HG03460 (cell line): ENCODE measurements around the gene SIPA1L3.

Experiments
- ATAC-seq: cut with Tn5 transposase; IDR thresholded peaks from one replicate; pipeline ENCODE4 v1.9.1; 2021; ENCODE audit not compliant: unreplicated experiment

The SIPA1L3 gene

GRCh38 chr19:37995346-37995745 is 88.3 kb downstream of the SIPA1L3 start:
- no peak for ATAC-seq

DNA sequence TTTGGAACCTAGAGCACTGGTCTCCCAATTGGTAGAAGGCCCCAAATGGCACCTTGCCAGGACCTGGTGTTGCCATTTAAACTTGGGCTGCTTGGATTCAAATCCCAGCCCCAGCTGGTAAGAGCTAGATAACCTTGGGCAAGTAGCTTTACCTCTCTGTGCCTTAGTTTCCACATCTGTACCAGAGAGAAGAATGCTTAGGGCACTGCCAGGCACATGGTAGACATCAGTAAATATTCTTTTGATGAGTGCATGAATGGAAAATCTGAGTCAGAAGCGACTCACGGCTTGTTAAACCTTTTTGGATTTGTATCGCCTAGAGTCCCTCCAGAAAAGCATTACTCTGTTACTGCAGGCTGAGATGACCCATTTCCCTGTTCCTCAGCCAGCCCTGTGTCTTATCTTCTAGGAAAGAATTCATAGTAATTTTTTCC is 90.9 kb downstream of the SIPA1L3 start:
- no peak for ATAC-seq

- ATAC-seq = no peak
Observed at GRCh38 chr19:37998801-37999308, 91.8 kb downstream of the SIPA1L3 start.

- ATAC-seq = no peak
Observed at GRCh38 chr19:37999309-38000213, 92.6 kb downstream of the SIPA1L3 start.

DNA sequence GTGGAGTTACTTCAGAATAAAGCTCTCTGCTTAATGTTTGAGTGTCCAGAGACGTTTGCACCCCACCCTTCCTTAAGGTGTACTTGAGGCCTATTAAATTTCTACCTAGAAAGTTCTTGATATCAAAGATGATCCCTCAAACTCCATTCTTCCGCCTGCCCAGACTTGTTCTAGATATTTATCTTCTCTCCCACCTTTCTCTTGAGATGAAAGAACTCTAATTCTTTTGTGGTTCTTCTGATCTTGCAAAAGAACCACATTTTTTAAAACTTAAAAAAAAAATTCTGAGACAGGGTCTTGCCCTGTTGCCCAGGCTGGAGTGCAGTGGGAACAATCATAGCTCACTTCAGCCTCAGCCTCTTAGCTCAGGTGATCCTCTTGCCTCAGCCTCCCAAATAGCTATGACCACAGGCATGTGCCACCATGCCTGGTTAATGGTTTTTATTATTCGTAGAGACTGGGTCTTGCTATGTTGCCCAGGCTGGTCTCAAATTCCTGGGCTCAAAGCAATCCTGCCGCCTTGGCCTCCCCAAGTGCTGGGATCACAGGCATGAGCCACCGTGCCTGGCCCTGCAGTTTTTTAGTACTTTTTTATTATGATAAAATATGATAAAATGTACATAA is 94.3 kb downstream of the SIPA1L3 start:
- ATAC-seq = no peak

GRCh38 chr19:38003438-38004185 is 96.6 kb downstream of the SIPA1L3 start:
- no peak for ATAC-seq

GRCh38 chr19:38004186-38004520 is 97.1 kb downstream of the SIPA1L3 start:
- peak; percentile 7 for ATAC-seq

DNA sequence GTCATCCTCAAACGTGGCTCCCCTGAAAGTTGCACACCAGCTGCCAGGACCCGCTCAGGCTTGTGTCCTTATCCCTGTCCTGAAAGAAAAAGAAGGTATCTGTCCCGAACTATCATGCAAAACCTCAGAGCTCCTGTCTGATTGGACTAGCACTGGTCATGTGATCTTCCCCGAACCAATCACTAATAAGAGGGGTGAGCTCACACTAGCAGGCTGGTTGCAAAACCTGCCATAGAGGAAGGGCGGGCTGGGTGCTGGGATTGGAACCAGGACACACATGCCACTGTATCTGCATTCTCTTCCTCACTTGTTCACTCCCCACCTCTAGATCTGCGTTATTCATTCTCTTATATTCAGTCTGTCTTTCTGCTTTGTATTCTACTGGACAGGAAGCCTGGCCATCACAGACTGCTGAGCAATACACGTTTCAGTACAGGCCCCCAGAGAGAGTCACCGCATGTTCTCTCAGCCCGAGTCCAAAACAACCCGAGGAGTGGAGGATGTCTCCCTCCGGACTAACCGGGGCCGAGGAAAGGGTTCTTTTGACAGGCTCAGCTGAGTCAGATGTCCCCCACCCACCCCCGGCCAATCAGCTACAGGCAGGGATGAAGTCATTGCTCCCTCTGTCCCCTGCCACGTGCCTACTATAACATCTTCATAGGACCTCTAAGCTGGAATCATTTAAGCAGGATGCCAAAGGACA is 97.7 kb downstream of the SIPA1L3 start:
- peak; percentile 57 for ATAC-seq

GRCh38 chr19:38005224-38005614 is 98.2 kb downstream of the SIPA1L3 start:
- no peak for ATAC-seq

- no peak for ATAC-seq
Observed at GRCh38 chr19:38006361-38007045, 99.5 kb downstream of the SIPA1L3 start.

- ATAC-seq = no peak
Observed at GRCh38 chr19:38009650-38010242, 102.7 kb downstream of the SIPA1L3 start.

- no peak for ATAC-seq
Observed at GRCh38 chr19:38011426-38011825, 104.4 kb downstream of the SIPA1L3 start.

DNA sequence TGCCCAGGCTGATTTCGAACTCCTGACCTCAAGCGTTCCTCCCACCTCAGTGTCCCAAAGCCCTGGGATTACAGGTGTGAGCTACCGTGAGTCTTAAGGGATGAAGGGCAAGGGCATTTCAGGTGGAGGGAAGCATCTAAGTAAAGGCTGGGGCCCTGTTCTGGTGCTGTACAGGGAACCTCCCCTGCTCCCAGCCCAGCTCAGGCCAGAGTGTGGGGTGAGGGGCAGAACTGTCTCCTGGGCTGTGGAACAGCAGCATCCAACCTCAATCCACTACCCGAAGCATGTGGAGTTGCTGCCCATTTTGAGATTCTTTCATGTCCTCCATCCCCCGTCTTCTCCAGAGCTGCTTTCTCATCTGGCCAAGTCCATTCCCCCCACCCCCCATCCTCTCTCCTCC is 105.3 kb downstream of the SIPA1L3 start:
- no peak for ATAC-seq

GRCh38 chr19:38012944-38013343 is 105.9 kb downstream of the SIPA1L3 start:
- no peak for ATAC-seq

DNA sequence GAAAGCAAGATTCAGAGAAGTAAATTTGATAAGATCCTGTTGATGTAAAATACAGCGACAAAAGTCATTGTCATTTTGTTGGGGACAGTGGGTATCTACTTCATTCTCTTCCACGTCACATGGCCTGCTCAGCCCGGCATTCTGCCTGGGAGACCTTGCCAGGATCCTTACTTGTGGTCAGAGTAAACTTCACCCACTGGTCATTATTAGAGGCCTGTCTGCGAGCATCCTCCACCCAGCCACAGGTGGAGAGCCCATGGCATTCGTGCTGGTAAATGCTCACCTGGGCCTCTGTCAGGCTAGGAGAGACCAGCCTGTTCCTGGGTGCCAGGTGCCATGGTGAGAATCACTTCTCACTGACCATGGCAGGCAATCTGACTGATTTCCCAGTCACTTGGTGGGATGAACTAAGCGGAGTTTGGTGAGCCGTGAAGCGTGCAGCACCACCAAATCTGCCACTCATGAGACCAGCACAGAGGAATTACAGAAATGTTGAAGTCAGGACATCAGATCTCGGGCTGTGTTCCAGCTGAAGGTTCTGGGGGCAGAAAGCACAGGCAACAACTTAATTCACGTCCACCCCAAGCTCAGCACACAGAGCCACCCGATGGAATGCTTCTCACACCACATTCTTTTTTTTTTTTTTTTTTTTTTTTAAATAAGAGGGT is 107.0 kb downstream of the SIPA1L3 start:
- no peak for ATAC-seq

GRCh38 chr19:38015216-38015615 is 108.2 kb downstream of the SIPA1L3 start:
- no peak for ATAC-seq

DNA sequence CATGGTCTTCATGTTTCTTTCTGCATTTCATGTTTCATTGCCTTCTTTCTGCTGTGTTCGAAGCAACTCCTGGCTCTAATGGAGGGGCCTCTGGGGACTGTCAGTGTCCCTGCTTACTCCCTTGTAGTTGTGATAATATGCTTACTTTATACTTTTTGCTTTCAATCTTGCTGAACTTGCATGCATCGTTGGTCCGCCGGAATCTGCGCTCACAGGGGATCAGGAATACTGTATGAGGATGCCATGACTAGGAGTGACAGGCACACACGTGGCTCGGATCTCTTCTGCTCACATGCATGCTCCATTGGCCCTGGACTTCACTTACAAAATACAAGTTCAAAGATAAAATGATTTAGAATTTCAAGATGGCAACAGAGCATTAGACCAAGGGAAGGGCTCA is 108.8 kb downstream of the SIPA1L3 start:
- no peak for ATAC-seq

GRCh38 chr19:38017401-38018151 is 110.6 kb downstream of the SIPA1L3 start:
- no peak for ATAC-seq
